Liver (tissue), 9 donors: ENCODE measurements around the gene TXNL1. TPM values are rescaled to one million over a fixed set of nuclear protein-coding genes. Genes with fewer than 3 reads are reported as not detected.

Experiments
- DNase-seq: peaks from one replicate; pipeline ENCODE4 v3.0.0-alpha.2; 2017; ENCODE audit warnings: low spot score
- H3K27ac ChIP-seq, 2 donors: one replicate each; pipeline ENCODE4 v1.7.0; 2013; ENCODE audit warnings: inconsistent platforms in 2 of 2, low read length in 2 of 2, control low read depth in 1 of 2, low read depth in 1 of 2, mild to moderate bottlenecking in 1 of 2
- H3K27me3 ChIP-seq, 4 donors: one replicate each; pipeline versions ENCODE4 v1.6.1 to v1.7.0; 2013; ENCODE audit warnings: low read length in 3 of 4, inconsistent platforms in 1 of 4, mild to moderate bottlenecking in 1 of 4, moderate library complexity in 1 of 4; ENCODE audit not compliant: control insufficient read depth in 4 of 4, insufficient read depth in 4 of 4
- H3K36me3 ChIP-seq, 4 donors: one replicate each; pipeline versions ENCODE4 v1.6.1 to v1.7.0; 2013; ENCODE audit warnings: low read length in 3 of 4, mild to moderate bottlenecking in 3 of 4, low read depth in 1 of 4, moderate library complexity in 1 of 4; ENCODE audit not compliant: control insufficient read depth in 4 of 4, insufficient read depth in 3 of 4
- H3K4me1 ChIP-seq, 4 donors: one replicate each; pipeline versions ENCODE4 v1.6.1 to v1.7.0; 2013; ENCODE audit warnings: low read length in 3 of 4, mild to moderate bottlenecking in 3 of 4, moderate library complexity in 1 of 4; ENCODE audit not compliant: control insufficient read depth in 4 of 4, insufficient read depth in 4 of 4
- H3K4me3 ChIP-seq, 3 donors: one replicate each; pipeline versions ENCODE4 v1.6.1 to v1.7.0; 2013; ENCODE audit warnings: low read length in 3 of 3, control low read depth in 1 of 3, low read depth in 1 of 3, mild to moderate bottlenecking in 1 of 3
- H3K9ac ChIP-seq, 2 donors: one replicate each; pipeline ENCODE4 v1.7.0; 2013; ENCODE audit warnings: low read length in 2 of 2, mild to moderate bottlenecking in 2 of 2, moderate library complexity in 2 of 2, control low read depth in 1 of 2, low read depth in 1 of 2
- H3K9me3 ChIP-seq, 4 donors: one replicate each; pipeline versions ENCODE4 v1.6.1 to v1.7.0; 2013; ENCODE audit warnings: low read length in 3 of 4; ENCODE audit not compliant: control insufficient read depth in 4 of 4
- ATF3 ChIP-seq: IDR thresholded peaks from 2 replicates; pipeline ENCODE4 v1.6.1; 2016; ENCODE audit warnings: antibody characterized with exemption
- CTCF ChIP-seq: fragments of 150-350 bp; IDR thresholded peaks from 2 replicates; pipeline ENCODE4 v1.5.1; 2017; ENCODE audit warnings: improper control_type of control experiment, low read depth, low read length; ENCODE audit not compliant: missing input control
- EGR1 ChIP-seq, 2 donors: IDR thresholded peaks; 2 replicates each; pipeline ENCODE4 v1.6.1; 2016 to 2018; ENCODE audit warnings: antibody characterized with exemption in 2 of 2, low read depth in 2 of 2
- FOXA1 ChIP-seq: IDR thresholded peaks from 2 replicates; pipeline ENCODE4 v1.6.1; 2016; ENCODE audit warnings: antibody characterized with exemption
- FOXA2 ChIP-seq: IDR thresholded peaks from 2 replicates; pipeline ENCODE4 v1.6.1; 2016; ENCODE audit warnings: antibody characterized with exemption
- GABPA ChIP-seq, 2 donors: IDR thresholded peaks in 1 of 2; conservative IDR thresholded peaks in 1 of 2; 2 replicates each; pipeline ENCODE4 v1.6.1; 2016; ENCODE audit warnings: antibody characterized with exemption in 2 of 2, mild to moderate bottlenecking in 1 of 2, moderate library complexity in 1 of 2
- HNF4A ChIP-seq, 2 donors: conservative IDR thresholded peaks; 2 replicates each; pipeline ENCODE4 v1.6.1; 2016; ENCODE audit warnings: antibody characterized with exemption in 2 of 2, mild to moderate bottlenecking in 2 of 2
- HNF4G ChIP-seq: IDR thresholded peaks from 2 replicates; pipeline ENCODE4 v1.6.1; 2016; ENCODE audit warnings: antibody characterized with exemption
- JUND ChIP-seq, 2 donors: IDR thresholded peaks; 2 replicates each; pipeline ENCODE4 v1.6.1; 2016; ENCODE audit warnings: antibody characterized with exemption in 2 of 2
- MAX ChIP-seq: IDR thresholded peaks from 2 replicates; pipeline ENCODE4 v1.6.1; 2016; ENCODE audit warnings: antibody characterized with exemption
- NR2F2 ChIP-seq: IDR thresholded peaks from 2 replicates; pipeline ENCODE4 v1.6.1; 2016; ENCODE audit warnings: antibody characterized with exemption
- RAD21 ChIP-seq, 2 donors: IDR thresholded peaks; 2 replicates each; pipeline ENCODE4 v1.6.1; 2016; ENCODE audit warnings: antibody characterized with exemption in 2 of 2, mild to moderate bottlenecking in 2 of 2
- REST ChIP-seq: IDR thresholded peaks from 2 replicates; pipeline ENCODE4 v1.6.1; 2016; ENCODE audit warnings: antibody characterized with exemption, mild to moderate bottlenecking
- RXRA ChIP-seq, 2 donors: IDR thresholded peaks; 2 replicates each; pipeline ENCODE4 v1.6.1; 2017 to 2018; ENCODE audit warnings: antibody characterized with exemption in 2 of 2, mild to moderate bottlenecking in 1 of 2
- SP1 ChIP-seq: IDR thresholded peaks from 2 replicates; pipeline ENCODE4 v1.6.1; 2018; ENCODE audit warnings: antibody characterized with exemption, mild to moderate bottlenecking
- TAF1 ChIP-seq: conservative IDR thresholded peaks from 2 replicates; pipeline ENCODE4 v1.6.1; 2016; ENCODE audit warnings: antibody characterized with exemption, mild to moderate bottlenecking
- YY1 ChIP-seq: IDR thresholded peaks from 2 replicates; pipeline ENCODE4 v1.6.1; 2016; ENCODE audit warnings: antibody characterized with exemption, mild to moderate bottlenecking
- ZBTB33 ChIP-seq: IDR thresholded peaks from 2 replicates; pipeline ENCODE4 v1.6.1; 2016; ENCODE audit warnings: antibody characterized with exemption
- WGBS: extraction: QIAGEN DNeasy Blood & Tissue Kit; methylation state at CpG from one replicate; pipeline ENCODE4 v1.1.7; 2013; 5-methylcytosine and 5-hydroxymethylcytosine counted together
- polyA plus RNA-seq, 2 donors: library from polyadenylated mRNA; stranded (reverse) in 1 of 2; unstranded in 1 of 2; fragments of 200-250 nt in 1 of 2; fragments of >200 nt in 1 of 2; fragmentation: Nextera tagmentation in 1 of 2; extraction: Ambion mirVana in 1 of 2; gene quantifications; one replicate each; pipeline versions ENCODE4 v1.2.1 to v1.2.3, GENCODE V29; 2013 to 2015
- total RNA-seq, 2 donors: library from RNA; depleted of rRNA; stranded (reverse); fragments of >200 nt; gene quantifications; one replicate each; pipeline ENCODE4 v1.2.3, GENCODE V29; 2014
- donor health status: healthy.
- donor health status: healthy.
- donor health status: healthy.
- donor health status: healthy.
- donor health status: healthy.

The TXNL1 gene
- total and polyA plus RNA-seq, 4 donors = 23.1 to 65.7 (median 33.9) TPM

GRCh38 chr18:56672981-56673380 lies 34.6 kb upstream of the TXNL1 start:
- WGBS = 90% methylated on average over 3 of the region's 3 CpGs
- Histone ChIP-seq H3K9me3 (no peaks in the 10 kb centered on the region), H3K4me1 (peaks cover 0 to 6% (median 4%) of the 10 kb centered on the region in 4 donors), H3K36me3 (peaks cover 0 to 3% (median under 1%) of the 10 kb centered on the region in 4 donors), H3K4me3 (no peak overlapping the region), H3K9ac (no peak overlapping the region), H3K27me3 (no peaks in the 10 kb centered on the region), H3K27ac (no peak overlapping the region)
- TF ChIP-seq YY1 = no peak
- TF ChIP-seq HNF4A (conservative IDR thresholded peaks at IDR 0.05) = no peak
- TF ChIP-seq REST = no peak
- no peak for TF ChIP-seq SP1
- no peak for TF ChIP-seq ATF3
- TF ChIP-seq FOXA1 = no peak
- TF ChIP-seq CTCF = no peak
- no peak for TF ChIP-seq FOXA2
- no peak for DNase-seq

- Histone ChIP-seq H3K4me1 (peaks cover 0 to 6% (median 4%) of the 10 kb centered on the region in 4 donors), H3K27ac (no peak overlapping the region), H3K9me3 (no peaks in the 10 kb centered on the region), H3K36me3 (peaks cover 0 to 3% (median under 1%) of the 10 kb centered on the region in 4 donors), H3K4me3 (no peak overlapping the region), H3K27me3 (no peaks in the 10 kb centered on the region), H3K9ac (no peak overlapping the region)
- no peak for TF ChIP-seq ATF3
- no peak for TF ChIP-seq JUND (IDR thresholded peaks at IDR 0.05)
- no peak for TF ChIP-seq ZBTB33
- TF ChIP-seq CTCF = no peak
- TF ChIP-seq RAD21 (IDR thresholded peaks at IDR 0.05) = no peak
- no peak for TF ChIP-seq HNF4A (conservative IDR thresholded peaks at IDR 0.05)
- no peak for TF ChIP-seq TAF1
- no peak for TF ChIP-seq GABPA (IDR thresholded peaks at IDR 0.05 in 1 of 2, conservative IDR thresholded peaks at IDR 0.05 in 1 of 2)
- no peak for TF ChIP-seq EGR1 (IDR thresholded peaks at IDR 0.05; ENCODE audit: low read depth in 2 of 2)
- TF ChIP-seq RXRA (IDR thresholded peaks at IDR 0.05) = no peak
- no peak for TF ChIP-seq FOXA1
- TF ChIP-seq SP1 = no peak
- TF ChIP-seq REST = no peak
- no peak for TF ChIP-seq FOXA2
- TF ChIP-seq NR2F2 = no peak
- TF ChIP-seq HNF4G = no peak
- TF ChIP-seq MAX = no peak
- TF ChIP-seq YY1 = no peak
- WGBS = 80% methylated on average over 8 of the region's 8 CpGs
- DNase-seq = no peak
Measured at GRCh38 chr18:56672391-56672790, 34.0 kb upstream of the TXNL1 start.
